Activated naive CD8-positive, alpha-beta T cell treated with anti-CD3 and anti-CD28 coated beads for 36 hours (primary cell): ENCODE data around the gene DNMT3B. TPM values are rescaled to one million over a fixed set of nuclear protein-coding genes. Genes with fewer than 3 reads are reported as not detected.
A peak's percentile ranks its signal among the peaks of the same experiment; 100 is the strongest.
"Not testable (repeated sequence)": the region's sequence is repeated elsewhere in the genome, so short reads cannot be mapped to it uniquely, and the experiment has no call there.

Experiments used
- DNase-seq: peaks from one replicate; pipeline ENCODE4 v3.0.0; 2021
- H3K27ac Mint-ChIP-seq: one replicate; pipeline ENCODE4 v1.8.0; 2022; ENCODE audit warnings: mild to moderate bottlenecking, moderate library complexity, mixed read lengths
- H3K27me3 Mint-ChIP-seq: one replicate; pipeline ENCODE4 v1.8.0; 2022; ENCODE audit warnings: mild to moderate bottlenecking, mixed read lengths
- H3K36me3 Mint-ChIP-seq: one replicate; pipeline ENCODE4 v1.8.0; 2021; ENCODE audit warnings: mild to moderate bottlenecking, mixed read lengths
- H3K4me1 Mint-ChIP-seq: one replicate; pipeline ENCODE4 v1.8.0; 2021; ENCODE audit warnings: mixed read lengths
- H3K4me3 Mint-ChIP-seq: one replicate; pipeline ENCODE4 v1.8.0; 2022; ENCODE audit warnings: mild to moderate bottlenecking, moderate library complexity, mixed read lengths
- H3K9me3 Mint-ChIP-seq: one replicate; pipeline ENCODE4 v1.8.0; 2022; ENCODE audit warnings: mixed read lengths
- total RNA-seq, 2 experiments: library from RNA; stranded (reverse); gene quantifications; one replicate each; pipeline ENCODE4 v1.2.3, GENCODE V29; 2021

DNMT3B gene
- total RNA-seq: 1 to 10 TPM; 2.6 TPM

DNA sequence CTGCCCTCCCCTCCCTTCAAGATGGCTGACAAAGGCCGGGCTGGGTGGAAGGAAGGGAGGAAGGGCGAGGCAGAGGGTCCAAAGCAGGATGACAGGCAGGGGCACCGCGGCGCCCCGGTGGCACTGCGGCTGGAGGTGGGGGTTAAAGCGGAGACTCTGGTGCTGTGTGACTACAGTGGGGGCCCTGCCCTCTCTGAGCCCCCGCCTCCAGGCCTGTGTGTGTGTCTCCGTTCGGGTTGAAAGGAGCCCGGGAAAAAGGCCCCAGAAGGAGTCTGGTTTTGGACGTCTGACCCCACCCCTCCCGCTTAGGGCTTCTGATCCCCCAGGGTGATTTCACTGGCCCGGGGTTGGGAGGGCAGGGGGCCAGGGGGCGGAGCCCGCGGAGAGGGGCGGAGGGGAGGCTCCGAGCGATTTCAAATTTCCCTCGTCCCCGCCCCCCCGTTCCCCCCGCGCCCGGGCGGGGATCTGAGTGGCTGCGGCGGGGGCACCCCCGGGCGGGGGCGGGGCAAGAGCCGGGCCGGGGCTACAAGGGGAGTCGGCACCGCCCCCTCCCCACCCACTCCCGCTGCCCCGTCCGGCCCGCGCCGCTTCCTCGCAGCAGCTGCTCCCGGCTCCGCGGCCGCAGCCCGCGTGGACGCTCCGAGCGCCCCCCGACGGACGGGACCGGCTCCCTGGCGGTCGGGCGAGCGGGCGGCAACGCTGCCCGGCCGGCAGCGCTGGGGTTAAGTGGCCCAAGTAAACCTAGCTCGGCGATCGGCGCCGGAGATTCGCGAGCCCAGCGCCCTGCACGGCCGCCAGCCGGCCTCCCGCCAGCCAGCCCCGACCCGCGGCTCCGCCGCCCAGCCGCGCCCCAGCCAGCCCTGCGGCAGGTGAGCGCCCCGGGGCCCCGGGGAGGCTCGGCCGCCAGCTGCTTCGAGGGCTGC lies at the start of gene DNMT3B:
TSS of gene DNMT3B (plus strand) at position 555 of the 923 bp plus-strand sequence. CDS start 17,939 bp downstream, outside the sequence.
- Mint-ChIP-seq H3K36me3 (no peaks in the 10 kb centered on the region), H3K4me1 (peaks cover 5% of the 10 kb centered on the region), H3K27ac (peak within 1 kb of the TSS; percentile 2), H3K27me3 (peaks cover 7% of the 10 kb centered on the region), H3K4me3 (peak within 1 kb of the TSS; percentile 81), H3K9me3 (no peaks in the 10 kb centered on the region)
- DNase-seq: peak; percentile 83

DNA sequence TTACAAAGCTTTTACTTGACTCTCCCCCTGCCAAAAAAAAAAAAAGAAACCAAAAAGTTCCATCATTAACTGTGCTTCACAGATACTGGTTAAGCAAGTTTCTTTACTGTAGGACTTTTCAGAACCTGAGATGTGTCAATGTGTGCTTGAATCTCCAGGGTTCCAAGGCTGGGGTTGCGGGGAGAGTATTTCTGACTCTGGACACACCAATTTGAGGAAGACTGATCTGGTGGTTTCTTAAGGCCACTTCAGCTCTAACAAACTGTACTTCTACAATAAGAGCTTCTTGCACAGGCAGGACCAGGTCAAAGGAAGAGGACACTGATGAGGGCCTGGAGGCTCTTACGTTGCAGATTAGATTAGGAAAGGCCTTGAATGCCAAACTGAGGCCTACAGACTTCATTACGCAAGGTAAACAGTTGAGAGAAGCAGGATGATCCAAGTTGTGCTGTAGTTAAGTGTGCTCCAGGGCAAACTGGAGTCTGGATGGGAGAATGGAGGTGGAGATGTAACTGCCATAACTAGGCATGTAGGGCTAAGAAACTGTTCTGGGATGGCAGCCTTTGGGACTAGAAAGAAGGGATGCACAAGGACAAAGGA lies 43.3 kb upstream of the DNMT3B start:
- H3K9me3 Mint-ChIP-seq: no peaks in the 10 kb centered on the region
- DNase-seq: no peak
- H3K4me3 Mint-ChIP-seq: no peak overlapping the region
- H3K27me3 Mint-ChIP-seq: no peaks in the 10 kb centered on the region
- peaks cover 3% of the 10 kb centered on the region for H3K4me1 Mint-ChIP-seq
- no peak overlapping the region for H3K27ac Mint-ChIP-seq
- H3K36me3 Mint-ChIP-seq: peaks cover 11% of the 10 kb centered on the region

DNA sequence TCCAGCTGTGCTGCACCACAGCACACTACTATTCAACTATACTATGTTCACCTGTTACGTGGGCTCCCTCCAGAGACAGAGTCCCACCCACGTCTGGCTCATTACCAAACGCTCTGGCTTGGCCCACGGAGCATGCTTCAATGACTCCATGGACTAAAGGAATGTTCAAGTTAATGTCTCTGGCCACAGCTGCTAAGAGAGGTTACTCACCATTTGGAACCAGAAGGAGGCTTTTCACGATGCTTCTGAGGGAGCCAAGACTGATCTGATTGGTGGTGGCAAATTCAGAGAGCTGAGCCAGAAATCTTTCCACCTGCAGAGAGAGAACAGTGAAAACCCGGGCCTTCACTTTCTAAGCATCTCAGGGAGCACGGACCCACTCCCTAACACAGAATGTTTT lies 34.5 kb upstream of the DNMT3B start:
- no peaks in the 10 kb centered on the region for H3K27me3 Mint-ChIP-seq
- peaks cover 2% of the 10 kb centered on the region for H3K36me3 Mint-ChIP-seq
- peaks cover 10% of the 10 kb centered on the region for H3K4me1 Mint-ChIP-seq
- DNase-seq: no peak
- H3K4me3 Mint-ChIP-seq: no peak overlapping the region
- no peak overlapping the region for H3K27ac Mint-ChIP-seq
- no peaks in the 10 kb centered on the region for H3K9me3 Mint-ChIP-seq

DNA sequence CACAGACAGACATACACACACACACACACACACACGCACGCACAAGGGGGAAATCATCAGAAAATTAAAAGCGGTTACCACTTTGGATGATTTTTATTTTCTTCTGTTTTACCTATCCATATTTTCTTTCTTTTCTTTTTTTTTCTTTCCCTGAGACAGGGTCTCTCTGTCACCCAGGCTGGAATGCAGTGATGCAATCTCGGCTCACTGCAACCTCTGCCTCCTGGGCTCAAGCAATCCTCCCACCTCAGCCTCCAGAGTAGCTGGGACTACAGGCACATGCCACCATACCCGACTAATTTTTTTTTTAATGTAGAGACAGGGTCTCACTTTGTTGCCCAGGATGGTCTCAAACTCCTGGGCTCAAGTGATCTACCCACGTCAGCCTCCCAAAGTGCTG lies 33.8 kb upstream of the DNMT3B start:
- not testable (repeated sequence) for H3K9me3 Mint-ChIP-seq, H3K36me3 Mint-ChIP-seq, H3K4me3 Mint-ChIP-seq, H3K27me3 Mint-ChIP-seq, DNase-seq, H3K27ac Mint-ChIP-seq
- H3K4me1 Mint-ChIP-seq: peaks cover 10% of the 10 kb centered on the region

DNA sequence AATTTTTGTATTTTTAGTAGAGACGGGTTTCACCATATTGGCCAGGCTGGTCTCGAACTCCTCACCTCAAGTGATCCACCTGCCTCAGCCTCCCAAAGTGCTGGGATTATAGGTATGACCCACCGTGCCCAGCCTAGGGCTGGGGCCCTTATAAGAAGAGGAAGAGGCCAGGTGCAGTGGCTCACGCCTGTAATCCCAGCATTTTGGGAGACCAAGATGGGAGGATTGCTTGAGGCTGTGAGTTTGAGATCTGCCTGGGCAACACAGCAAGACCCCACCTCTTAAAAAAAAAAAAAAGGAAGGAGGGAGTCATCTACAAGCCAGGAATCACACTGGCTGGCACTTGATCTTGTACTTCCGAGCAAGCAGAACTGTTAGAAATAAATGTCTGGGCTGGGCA lies 32.9 kb upstream of the DNMT3B start:
- not testable (repeated sequence) for H3K9me3 Mint-ChIP-seq, H3K36me3 Mint-ChIP-seq, DNase-seq, H3K27me3 Mint-ChIP-seq, H3K27ac Mint-ChIP-seq, H3K4me3 Mint-ChIP-seq
- peaks cover 10% of the 10 kb centered on the region for H3K4me1 Mint-ChIP-seq

DNA sequence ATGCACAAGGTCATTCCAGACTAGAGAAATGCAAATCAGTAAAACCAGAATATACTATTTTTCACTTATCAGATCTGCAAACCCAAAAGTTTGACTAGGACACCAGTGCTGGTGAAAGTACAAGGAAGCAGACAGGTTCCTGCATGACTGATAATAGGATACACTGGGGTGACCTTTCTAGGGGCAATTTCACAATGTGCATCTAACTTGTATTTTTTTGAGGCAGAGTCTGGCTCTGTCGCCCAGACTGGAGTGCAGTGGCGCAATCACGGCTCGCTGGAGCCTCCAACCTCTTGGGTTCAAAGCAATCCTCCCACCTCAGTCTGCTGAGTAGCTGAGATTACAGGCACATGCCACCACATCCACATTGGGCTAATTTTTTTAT lies 30.3 kb upstream of the DNMT3B start:
- no peaks in the 10 kb centered on the region for H3K9me3 Mint-ChIP-seq
- H3K27ac Mint-ChIP-seq: no peak overlapping the region
- H3K4me1 Mint-ChIP-seq: peaks cover 23% of the 10 kb centered on the region
- no peaks in the 10 kb centered on the region for H3K27me3 Mint-ChIP-seq
- H3K4me3 Mint-ChIP-seq: no peak overlapping the region
- no peak for DNase-seq
- no peaks in the 10 kb centered on the region for H3K36me3 Mint-ChIP-seq

DNA sequence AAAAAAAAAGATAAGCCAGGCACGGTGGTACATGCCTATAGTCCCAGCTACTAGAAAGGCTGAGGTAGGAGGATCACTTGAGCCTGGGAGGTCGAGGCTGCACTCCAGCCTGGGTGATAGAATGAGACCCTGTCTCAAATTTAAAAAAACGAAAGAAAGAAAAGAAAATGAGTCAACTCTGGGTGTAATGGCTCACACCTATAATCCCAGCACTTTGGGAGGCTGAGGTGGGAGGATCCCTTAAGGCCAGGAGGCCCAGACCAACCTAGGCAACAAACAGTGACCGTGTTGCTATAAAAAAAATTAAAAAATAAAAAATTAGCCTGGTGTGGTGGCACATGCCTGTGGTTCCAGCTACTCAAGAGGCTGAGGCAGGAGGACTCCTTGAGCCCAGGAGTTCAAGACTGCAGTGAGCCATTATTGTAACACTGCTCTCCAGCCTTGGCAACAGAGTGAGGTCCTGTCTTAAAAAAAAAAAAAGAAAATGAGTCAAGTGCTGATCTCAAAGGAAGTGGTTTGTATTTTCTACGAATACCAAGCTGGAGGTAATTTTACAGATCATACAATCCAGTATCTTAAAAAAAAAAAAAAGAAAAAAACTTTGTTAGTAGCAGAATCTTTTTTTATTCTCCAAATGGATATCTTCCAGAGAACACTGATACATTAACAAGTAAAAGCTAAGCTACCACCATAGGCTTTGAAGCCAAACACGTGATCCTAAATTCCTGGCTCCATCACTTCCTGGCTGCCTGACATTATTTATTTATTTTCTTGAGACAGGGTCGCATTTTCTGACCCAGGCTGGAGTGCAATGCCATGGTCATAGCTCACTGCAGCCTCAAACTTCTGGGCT lies 24.6 kb upstream of the DNMT3B start:
- peaks cover 38% of the 10 kb centered on the region for H3K4me1 Mint-ChIP-seq
- peak; percentile 32 for DNase-seq
- peak overlapping the region; percentile 83 for H3K27ac Mint-ChIP-seq
- no peak overlapping the region for H3K4me3 Mint-ChIP-seq
- no peaks in the 10 kb centered on the region for H3K27me3 Mint-ChIP-seq
- H3K9me3 Mint-ChIP-seq: no peaks in the 10 kb centered on the region
- H3K36me3 Mint-ChIP-seq: peaks cover 9% of the 10 kb centered on the region

DNA sequence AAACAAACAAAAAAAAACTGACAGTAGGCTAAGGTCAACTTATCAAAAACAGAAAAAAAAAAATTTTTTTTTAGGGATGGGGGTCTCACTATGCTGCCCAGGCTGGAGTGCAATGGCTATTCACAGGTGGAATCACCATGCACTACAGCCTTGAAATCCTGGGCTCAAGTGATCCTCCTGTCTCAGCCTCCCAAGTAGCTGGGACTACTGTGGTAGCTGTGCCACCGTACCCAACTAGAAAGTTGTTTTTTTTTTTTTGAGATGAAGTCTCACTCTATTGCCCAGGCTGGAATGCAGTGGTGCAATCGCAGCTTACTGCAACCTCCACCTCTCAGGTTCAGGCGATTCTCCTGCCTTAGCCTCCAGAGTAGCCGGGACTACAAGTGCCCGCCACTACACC lies 21.0 kb upstream of the DNMT3B start:
- H3K36me3 Mint-ChIP-seq: peaks cover 9% of the 10 kb centered on the region
- H3K27ac Mint-ChIP-seq: no peak overlapping the region
- no peaks in the 10 kb centered on the region for H3K9me3 Mint-ChIP-seq
- no peak overlapping the region for H3K4me3 Mint-ChIP-seq
- peaks cover 46% of the 10 kb centered on the region for H3K4me1 Mint-ChIP-seq
- DNase-seq: no peak
- H3K27me3 Mint-ChIP-seq: no peaks in the 10 kb centered on the region

DNA sequence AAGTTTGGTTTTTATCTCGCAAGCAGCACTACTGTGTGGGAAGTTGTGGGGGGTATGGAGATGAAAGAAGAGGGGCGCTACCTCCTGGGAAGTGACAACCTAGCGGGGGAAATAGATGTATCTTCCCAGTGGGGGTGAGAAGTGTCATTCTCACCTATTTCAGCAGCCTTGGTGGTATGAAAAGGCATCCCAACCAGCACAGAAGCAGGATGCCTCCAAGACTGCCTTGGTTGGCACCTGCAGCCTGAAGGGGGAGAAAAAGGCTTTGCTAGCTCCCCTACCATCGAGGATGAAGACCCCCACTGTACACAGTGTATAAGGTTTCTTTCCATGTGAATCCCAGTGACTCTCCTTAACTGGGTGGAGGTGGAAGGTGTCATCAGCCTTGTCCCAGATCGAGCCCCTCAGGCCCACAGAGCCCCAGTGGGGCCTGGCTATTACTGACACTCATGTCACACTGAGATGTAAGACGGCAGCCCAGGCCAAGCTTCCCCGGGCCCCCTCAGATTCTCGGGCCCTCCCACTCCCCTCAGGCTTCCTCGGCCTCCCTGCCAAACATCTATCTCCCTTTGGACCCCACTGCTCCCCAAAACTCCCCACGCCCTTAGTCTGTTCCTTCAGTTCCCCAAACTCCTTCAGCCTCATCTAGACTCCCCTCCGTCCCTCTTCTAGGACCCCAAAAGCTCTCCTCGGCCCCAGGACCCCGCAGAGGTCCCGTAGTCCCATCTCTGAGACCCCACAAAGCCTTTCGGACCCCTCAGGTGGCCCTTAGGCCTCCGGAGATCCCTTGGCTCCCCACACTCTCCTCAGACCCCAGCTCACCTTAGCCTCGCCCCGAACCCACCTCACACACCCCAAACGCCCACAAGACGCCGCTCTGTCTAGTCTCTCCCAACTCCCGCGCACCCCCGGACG lies 19.6 kb upstream of the DNMT3B start:
- H3K27ac Mint-ChIP-seq: peak overlapping the region; percentile 97
- H3K4me3 Mint-ChIP-seq: peak overlapping the region; percentile 97
- H3K27me3 Mint-ChIP-seq: no peaks in the 10 kb centered on the region
- peak; percentile 15 for DNase-seq
- H3K4me1 Mint-ChIP-seq: peaks cover 36% of the 10 kb centered on the region
- H3K9me3 Mint-ChIP-seq: no peaks in the 10 kb centered on the region
- H3K36me3 Mint-ChIP-seq: peaks cover 9% of the 10 kb centered on the region

DNA sequence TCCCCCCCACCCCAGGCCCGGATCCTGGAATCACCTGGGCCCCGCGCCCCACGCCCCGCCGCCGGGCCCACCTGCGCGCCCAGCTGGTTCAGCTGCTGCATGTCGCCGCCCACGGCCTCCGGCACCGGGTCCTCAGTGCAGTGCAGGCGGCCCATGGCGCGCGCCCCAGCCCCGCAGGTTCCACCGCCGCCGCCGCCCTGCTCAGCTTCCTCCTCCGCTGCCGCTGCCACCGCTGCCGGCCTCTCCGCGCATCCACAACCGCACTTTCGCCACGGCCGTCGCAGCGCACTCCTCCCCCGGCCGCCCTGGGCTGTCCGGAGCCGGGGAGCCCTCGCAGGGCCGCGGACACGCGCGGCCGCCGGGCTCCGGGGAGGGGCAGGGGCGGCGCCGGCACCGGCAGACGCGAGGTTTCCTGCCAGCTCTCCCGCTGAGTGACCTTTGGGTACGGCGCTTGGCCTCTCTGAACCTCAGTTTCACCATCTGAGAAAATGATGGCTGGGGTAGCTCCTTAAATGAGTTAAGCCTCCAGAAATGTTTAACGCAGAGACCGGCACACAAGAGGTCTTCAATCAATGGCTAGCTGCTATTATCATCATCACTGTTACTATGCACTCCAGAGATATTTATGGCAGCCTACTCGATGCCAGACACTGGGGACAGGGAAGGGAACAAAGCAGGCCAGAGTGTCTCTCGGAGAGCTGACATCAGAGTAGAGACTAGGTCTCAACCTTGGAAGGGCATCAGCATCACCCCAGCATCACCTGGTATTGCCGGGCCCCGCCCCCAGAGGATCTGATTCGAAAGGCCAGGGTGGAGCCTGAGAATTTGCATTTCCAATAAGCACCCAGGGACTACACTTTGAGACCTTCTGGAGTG lies 18.7 kb upstream of the DNMT3B start, which contains the start of gene COMMD7:
TSS of gene COMMD7 (minus strand) at position 231 of the 876 bp plus-strand sequence. CDS start at position 155, 76 bp downstream.
- Mint-ChIP-seq H3K4me1 (peaks cover 30% of the 10 kb centered on the region), H3K27ac (peak within 1 kb of the TSS; percentile 97), H3K9me3 (no peaks in the 10 kb centered on the region), H3K27me3 (no peaks in the 10 kb centered on the region), H3K4me3 (peak within 1 kb of the TSS; percentile 97), H3K36me3 (peaks cover 9% of the 10 kb centered on the region)
- DNase-seq: peak; percentile 77

DNA sequence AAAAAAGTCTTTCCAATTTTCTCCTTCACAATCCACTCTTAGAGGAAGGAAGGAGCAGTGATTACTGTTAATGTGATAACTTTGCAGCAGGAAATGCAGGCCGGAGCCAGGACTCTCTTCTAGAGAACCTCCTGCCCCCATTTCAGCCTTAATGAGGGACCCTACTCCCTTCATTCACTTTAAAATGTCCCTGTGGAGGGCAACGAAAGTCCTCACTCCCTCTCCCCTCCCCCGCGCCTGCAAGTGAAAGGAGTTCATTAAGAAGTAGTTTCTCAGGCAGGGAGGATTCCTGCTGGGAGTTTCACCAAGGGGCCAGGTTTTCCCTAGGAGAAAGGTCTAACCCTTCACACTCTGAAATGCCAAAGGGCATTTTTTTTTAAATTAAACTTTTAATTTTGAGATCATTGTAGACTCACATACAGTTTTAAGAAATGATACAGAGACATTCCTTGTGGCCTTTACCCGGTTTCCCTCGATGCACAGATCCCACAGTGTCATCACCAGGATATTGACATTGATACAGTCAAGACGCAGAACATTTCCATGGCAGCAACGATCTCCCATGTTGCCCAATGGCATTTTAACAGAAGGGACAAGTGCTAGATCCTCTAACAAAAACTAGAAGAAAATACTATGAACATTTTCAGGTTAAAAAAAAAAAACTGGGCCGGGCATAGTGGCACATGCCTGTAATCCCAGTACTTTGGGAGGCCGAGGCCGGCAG lies 12.1 kb upstream of the DNMT3B start:
- Mint-ChIP-seq H3K27ac (no peak overlapping the region), H3K9me3 (no peaks in the 10 kb centered on the region), H3K36me3 (no peaks in the 10 kb centered on the region), H3K4me1 (peaks cover 1% of the 10 kb centered on the region), H3K4me3 (no peak overlapping the region), H3K27me3 (no peaks in the 10 kb centered on the region)
- DNase-seq: no peak

DNA sequence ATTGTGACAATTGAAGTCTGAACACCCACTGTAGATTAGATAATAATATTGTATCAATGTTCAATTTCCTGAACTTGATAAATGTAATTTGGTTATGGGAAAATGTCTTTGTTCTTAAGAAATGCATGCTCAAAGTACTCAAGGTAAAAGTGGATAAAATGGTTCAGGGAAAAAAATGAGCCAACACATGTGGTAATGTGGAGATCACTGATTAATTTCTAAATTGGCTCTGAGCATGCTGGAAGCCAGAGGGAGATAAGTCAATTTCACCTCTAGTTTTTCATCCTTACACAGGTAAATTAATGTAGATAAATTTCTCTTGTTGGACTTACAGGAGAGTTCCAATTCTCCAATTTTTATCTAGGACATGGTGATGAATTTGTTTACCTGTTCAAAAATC lies 10.9 kb upstream of the DNMT3B start:
- Mint-ChIP-seq H3K9me3 (no peaks in the 10 kb centered on the region), H3K4me3 (no peak overlapping the region), H3K4me1 (no peaks in the 10 kb centered on the region), H3K27ac (no peak overlapping the region), H3K36me3 (no peaks in the 10 kb centered on the region), H3K27me3 (no peaks in the 10 kb centered on the region)
- DNase-seq: no peak
